HepG2 (cell line): Measurements from ENCODE around the gene SLC5A3.

Source experiments
- HDAC6 ChIP-seq: fragments of 200-600 bp; sonication (generic); IDR thresholded peaks from 2 replicates; pipeline ENCODE4 v1.7.0; 2017; ENCODE audit warnings: mild to moderate bottlenecking, antibody characterized with exemption, low read length, low read depth
- JUNB ChIP-seq: sonication (generic); formaldehyde crosslinking; IDR thresholded peaks from 2 replicates; pipeline ENCODE4 v1.8.0; 2022; ENCODE audit warnings: missing genetic modification reagents, mild to moderate bottlenecking, borderline replicate concordance
- NCOA1 ChIP-seq: sonication (generic); formaldehyde crosslinking; IDR thresholded peaks from 2 replicates; pipeline ENCODE4 v1.9.0; 2021; ENCODE audit warnings: missing genetic modification reagents
- ZNF143 ChIP-seq: sonication (generic); formaldehyde crosslinking; IDR thresholded peaks from 2 replicates; pipeline ENCODE4 v1.4.0; 2020; ENCODE audit warnings: missing genetic modification reagents
- ZNF841 ChIP-seq: sonication (generic); formaldehyde crosslinking; IDR thresholded peaks from 2 replicates; pipeline ENCODE4 v1.8.1; 2023; ENCODE audit warnings: missing genetic modification reagents, borderline replicate concordance
- TF ChIP-seq, protein P1 (sequence below): sonication (generic); formaldehyde crosslinking; conservative IDR thresholded peaks from 2 replicates; pipeline ENCODE4 v1.5.0; 2020; ENCODE audit warnings: missing genetic modification reagents
- TF ChIP-seq, protein P2 (sequence below): sonication (generic); formaldehyde crosslinking; IDR thresholded peaks from 2 replicates; pipeline ENCODE4 v1.5.0; 2020; ENCODE audit warnings: mild to moderate bottlenecking, missing genetic modification reagents, moderate library complexity
- TF ChIP-seq, protein P3 (sequence below): sonication (generic); formaldehyde crosslinking; IDR thresholded peaks from 2 replicates; pipeline ENCODE4 v1.8.0; 2022; ENCODE audit warnings: mild to moderate bottlenecking, missing genetic modification reagents, borderline replicate concordance
- TF ChIP-seq, protein P4 (sequence below): sonication (generic); formaldehyde crosslinking; IDR thresholded peaks from 2 replicates; pipeline ENCODE4 v1.8.0; 2022; ENCODE audit warnings: mild to moderate bottlenecking, missing genetic modification reagents, moderate library complexity
- TF ChIP-seq, protein P5 (sequence below): sonication (generic); formaldehyde crosslinking; IDR thresholded peaks from 2 replicates; pipeline ENCODE4 v1.5.0; 2020; ENCODE audit warnings: mild to moderate bottlenecking, missing genetic modification reagents

DNA sequence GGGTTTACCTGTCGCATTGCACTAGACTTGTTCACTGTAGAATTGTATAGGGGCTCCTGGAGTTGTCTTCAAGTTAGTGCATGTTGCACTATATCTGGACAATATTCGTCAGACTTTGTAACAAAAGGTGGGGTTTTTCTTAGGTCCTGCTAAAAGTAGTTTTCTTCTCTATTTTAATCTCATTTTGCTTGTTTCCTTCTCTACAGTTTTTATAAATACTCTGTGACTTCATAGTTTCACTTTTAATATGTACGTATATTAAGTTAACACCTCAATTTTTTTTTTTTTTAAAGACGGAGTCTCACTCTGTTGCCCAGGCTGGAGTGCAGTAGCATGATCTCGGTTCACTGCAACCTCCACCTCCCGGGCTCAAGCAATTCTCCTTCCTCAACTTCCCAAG is 26.5 kb upstream of the SLC5A3 start:
- TF ChIP-seq ZNF841 (CRISPR knock-in tag) (no peak), HDAC6 (no peak), NCOA1 (no peak), ZNF143 (CRISPR knock-in tag) (no peak), JUNB (CRISPR knock-in tag) (no peak)
- TF ChIP-seq, protein P1, sequence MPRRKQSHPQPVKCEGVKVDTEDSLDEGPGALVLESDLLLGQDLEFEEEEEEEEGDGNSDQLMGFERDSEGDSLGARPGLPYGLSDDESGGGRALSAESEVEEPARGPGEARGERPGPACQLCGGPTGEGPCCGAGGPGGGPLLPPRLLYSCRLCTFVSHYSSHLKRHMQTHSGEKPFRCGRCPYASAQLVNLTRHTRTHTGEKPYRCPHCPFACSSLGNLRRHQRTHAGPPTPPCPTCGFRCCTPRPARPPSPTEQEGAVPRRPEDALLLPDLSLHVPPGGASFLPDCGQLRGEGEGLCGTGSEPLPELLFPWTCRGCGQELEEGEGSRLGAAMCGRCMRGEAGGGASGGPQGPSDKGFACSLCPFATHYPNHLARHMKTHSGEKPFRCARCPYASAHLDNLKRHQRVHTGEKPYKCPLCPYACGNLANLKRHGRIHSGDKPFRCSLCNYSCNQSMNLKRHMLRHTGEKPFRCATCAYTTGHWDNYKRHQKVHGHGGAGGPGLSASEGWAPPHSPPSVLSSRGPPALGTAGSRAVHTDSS (CRISPR knock-in tag) = no peak
- TF ChIP-seq, protein P2, sequence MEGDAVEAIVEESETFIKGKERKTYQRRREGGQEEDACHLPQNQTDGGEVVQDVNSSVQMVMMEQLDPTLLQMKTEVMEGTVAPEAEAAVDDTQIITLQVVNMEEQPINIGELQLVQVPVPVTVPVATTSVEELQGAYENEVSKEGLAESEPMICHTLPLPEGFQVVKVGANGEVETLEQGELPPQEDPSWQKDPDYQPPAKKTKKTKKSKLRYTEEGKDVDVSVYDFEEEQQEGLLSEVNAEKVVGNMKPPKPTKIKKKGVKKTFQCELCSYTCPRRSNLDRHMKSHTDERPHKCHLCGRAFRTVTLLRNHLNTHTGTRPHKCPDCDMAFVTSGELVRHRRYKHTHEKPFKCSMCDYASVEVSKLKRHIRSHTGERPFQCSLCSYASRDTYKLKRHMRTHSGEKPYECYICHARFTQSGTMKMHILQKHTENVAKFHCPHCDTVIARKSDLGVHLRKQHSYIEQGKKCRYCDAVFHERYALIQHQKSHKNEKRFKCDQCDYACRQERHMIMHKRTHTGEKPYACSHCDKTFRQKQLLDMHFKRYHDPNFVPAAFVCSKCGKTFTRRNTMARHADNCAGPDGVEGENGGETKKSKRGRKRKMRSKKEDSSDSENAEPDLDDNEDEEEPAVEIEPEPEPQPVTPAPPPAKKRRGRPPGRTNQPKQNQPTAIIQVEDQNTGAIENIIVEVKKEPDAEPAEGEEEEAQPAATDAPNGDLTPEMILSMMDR (CRISPR knock-in tag) = no peak
- TF ChIP-seq, protein P3, sequence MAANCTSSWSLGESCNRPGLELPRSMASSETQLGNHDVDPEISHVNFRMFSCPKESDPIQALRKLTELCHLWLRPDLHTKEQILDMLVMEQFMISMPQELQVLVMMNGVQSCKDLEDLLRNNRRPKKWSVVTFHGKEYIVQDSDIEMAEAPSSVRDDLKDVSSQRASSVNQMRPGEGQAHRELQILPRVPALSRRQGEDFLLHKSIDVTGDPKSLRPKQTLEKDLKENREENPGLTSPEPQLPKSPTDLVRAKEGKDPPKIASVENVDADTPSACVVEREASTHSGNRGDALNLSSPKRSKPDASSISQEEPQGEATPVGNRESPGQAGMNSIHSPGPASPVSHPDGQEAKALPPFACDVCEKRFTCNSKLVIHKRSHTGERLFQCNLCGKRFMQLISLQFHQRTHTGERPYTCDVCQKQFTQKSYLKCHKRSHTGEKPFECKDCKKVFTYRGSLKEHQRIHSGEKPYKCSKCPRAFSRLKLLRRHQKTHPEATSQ (CRISPR knock-in tag) = no peak
- TF ChIP-seq, protein P4, sequence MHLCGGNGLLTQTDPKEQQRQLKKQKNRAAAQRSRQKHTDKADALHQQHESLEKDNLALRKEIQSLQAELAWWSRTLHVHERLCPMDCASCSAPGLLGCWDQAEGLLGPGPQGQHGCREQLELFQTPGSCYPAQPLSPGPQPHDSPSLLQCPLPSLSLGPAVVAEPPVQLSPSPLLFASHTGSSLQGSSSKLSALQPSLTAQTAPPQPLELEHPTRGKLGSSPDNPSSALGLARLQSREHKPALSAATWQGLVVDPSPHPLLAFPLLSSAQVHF (CRISPR knock-in tag) = no peak
- TF ChIP-seq, protein P5, sequence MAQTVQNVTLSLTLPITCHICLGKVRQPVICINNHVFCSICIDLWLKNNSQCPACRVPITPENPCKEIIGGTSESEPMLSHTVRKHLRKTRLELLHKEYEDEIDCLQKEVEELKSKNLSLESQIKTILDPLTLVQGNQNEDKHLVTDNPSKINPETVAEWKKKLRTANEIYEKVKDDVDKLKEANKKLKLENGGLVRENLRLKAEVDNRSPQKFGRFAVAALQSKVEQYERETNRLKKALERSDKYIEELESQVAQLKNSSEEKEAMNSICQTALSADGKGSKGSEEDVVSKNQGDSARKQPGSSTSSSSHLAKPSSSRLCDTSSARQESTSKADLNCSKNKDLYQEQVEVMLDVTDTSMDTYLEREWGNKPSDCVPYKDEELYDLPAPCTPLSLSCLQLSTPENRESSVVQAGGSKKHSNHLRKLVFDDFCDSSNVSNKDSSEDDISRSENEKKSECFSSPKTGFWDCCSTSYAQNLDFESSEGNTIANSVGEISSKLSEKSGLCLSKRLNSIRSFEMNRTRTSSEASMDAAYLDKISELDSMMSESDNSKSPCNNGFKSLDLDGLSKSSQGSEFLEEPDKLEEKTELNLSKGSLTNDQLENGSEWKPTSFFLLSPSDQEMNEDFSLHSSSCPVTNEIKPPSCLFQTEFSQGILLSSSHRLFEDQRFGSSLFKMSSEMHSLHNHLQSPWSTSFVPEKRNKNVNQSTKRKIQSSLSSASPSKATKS (CRISPR knock-in tag) = no peak
